Measurements from ENCODE around the gene SP8. TPM values are rescaled to one million over a fixed set of nuclear protein-coding genes. Genes with fewer than 3 reads are reported as not detected.
"Not testable (repeated sequence)": the region's sequence is repeated elsewhere in the genome, so short reads cannot be mapped to it uniquely, and the experiment has no call there.

SP8 gene
- polyA plus RNA-seq, 3 donors, result not detected

GRCh38 chr7:20826243-20826642 lies 39.6 kb upstream of the SP8 start:
- no peak overlapping the region for H3K27ac Mint-ChIP-seq
- intact Hi-C loops (cut with micrococcal nuclease), result no loop called here
- Histone ChIP-seq H3K79me2 (ENCODE audit: insufficient read depth, low read length) (no peaks in the 10 kb centered on the region), H3K4me3 (replicated peaks in 1 of 3; ENCODE audit: low read depth in 2 of 3, low read length in 3 of 3) (no peak overlapping the region), H4K20me1 (ENCODE audit: insufficient read depth, low read length) (no peaks in the 10 kb centered on the region), H3K27ac (ENCODE audit: low read depth in 1 of 2, low read length in 2 of 2) (no peak overlapping the region), H2AFZ (ENCODE audit: insufficient read depth, low read depth, low read length, poor library complexity, severe bottlenecking) (no peak overlapping the region), H3K4me1 (ENCODE audit: control insufficient read depth in 1 of 2, insufficient read depth in 2 of 2, low read length in 2 of 2) (no peaks in the 10 kb centered on the region), H3K4me2 (replicated peaks; ENCODE audit: extremely low read depth, low read length, poor library complexity, severe bottlenecking) (no peak overlapping the region), H3K36me3 (replicated peaks in 1 of 2; ENCODE audit: control insufficient read depth in 1 of 2, insufficient read depth in 2 of 2, low read length in 2 of 2) (no peaks in the 10 kb centered on the region), H3K9ac (ENCODE audit: insufficient read depth, low read length, poor library complexity, severe bottlenecking) (no peak overlapping the region), H3K9me3 (replicated peaks in 1 of 2; ENCODE audit: control insufficient read depth in 1 of 2, insufficient read depth in 1 of 2, low read length in 2 of 2) (no peaks in the 10 kb centered on the region), H3K27me3 (ENCODE audit: control insufficient read depth in 2 of 2, insufficient read depth in 2 of 2, low read length in 2 of 2) (no peaks in the 10 kb centered on the region)
- no CpG with 5 or more reads among the region's 3 CpGs for WGBS (ENCODE audit: insufficient coverage)
- H3K27me3 Mint-ChIP-seq (ENCODE audit: low read depth in 3 of 3), result peaks cover 3 to 5% (median 4%) of the 10 kb centered on the region in 3 donors
- TF ChIP-seq, protein P1, sequence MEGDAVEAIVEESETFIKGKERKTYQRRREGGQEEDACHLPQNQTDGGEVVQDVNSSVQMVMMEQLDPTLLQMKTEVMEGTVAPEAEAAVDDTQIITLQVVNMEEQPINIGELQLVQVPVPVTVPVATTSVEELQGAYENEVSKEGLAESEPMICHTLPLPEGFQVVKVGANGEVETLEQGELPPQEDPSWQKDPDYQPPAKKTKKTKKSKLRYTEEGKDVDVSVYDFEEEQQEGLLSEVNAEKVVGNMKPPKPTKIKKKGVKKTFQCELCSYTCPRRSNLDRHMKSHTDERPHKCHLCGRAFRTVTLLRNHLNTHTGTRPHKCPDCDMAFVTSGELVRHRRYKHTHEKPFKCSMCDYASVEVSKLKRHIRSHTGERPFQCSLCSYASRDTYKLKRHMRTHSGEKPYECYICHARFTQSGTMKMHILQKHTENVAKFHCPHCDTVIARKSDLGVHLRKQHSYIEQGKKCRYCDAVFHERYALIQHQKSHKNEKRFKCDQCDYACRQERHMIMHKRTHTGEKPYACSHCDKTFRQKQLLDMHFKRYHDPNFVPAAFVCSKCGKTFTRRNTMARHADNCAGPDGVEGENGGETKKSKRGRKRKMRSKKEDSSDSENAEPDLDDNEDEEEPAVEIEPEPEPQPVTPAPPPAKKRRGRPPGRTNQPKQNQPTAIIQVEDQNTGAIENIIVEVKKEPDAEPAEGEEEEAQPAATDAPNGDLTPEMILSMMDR (IDR thresholded peaks at IDR 0.05), result no peak
- H3K9me3 Mint-ChIP-seq, result peaks cover 0 to 7% (median 3%) of the 10 kb centered on the region in 7 donors
- no peaks in the 10 kb centered on the region for H3K4me1 Mint-ChIP-seq
- DNase-seq, result no peak
- H3K4me3 Mint-ChIP-seq, result no peak overlapping the region
- H3K36me3 Mint-ChIP-seq, result no peaks in the 10 kb centered on the region

DNA sequence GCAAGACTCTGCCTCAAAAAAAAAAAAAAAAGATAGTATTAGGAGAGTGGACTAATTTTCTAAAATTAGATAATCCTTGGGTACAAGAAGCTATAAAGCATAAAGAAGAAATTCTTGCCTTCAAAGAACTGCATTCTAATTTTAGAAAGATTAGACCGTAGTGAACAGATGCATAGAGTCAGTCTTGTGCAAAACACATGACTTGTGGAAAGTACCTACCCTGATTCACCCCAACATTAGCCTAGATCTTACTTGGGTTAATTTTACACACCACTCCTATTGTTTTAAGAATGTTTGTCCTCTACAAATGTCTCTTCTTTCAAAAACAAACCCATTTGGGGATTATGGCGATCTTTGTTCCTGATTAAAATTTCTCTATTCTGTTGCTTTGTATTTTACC lies 38.9 kb upstream of the SP8 start:
- TF ChIP-seq, protein P1 (IDR thresholded peaks at IDR 0.05), result no peak
- Histone ChIP-seq H2AFZ (ENCODE audit: insufficient read depth, low read depth, low read length, poor library complexity, severe bottlenecking) (no peak overlapping the region), H3K4me2 (replicated peaks; ENCODE audit: extremely low read depth, low read length, poor library complexity, severe bottlenecking) (no peak overlapping the region), H3K79me2 (ENCODE audit: insufficient read depth, low read length) (no peaks in the 10 kb centered on the region), H4K20me1 (ENCODE audit: insufficient read depth, low read length) (no peaks in the 10 kb centered on the region), H3K36me3 (replicated peaks in 1 of 2; ENCODE audit: control insufficient read depth in 1 of 2, insufficient read depth in 2 of 2, low read length in 2 of 2) (no peaks in the 10 kb centered on the region), H3K9ac (ENCODE audit: insufficient read depth, low read length, poor library complexity, severe bottlenecking) (no peak overlapping the region), H3K27me3 (ENCODE audit: control insufficient read depth in 2 of 2, insufficient read depth in 2 of 2, low read length in 2 of 2) (no peaks in the 10 kb centered on the region), H3K4me1 (ENCODE audit: control insufficient read depth in 1 of 2, insufficient read depth in 2 of 2, low read length in 2 of 2) (no peaks in the 10 kb centered on the region), H3K4me3 (replicated peaks in 1 of 3; ENCODE audit: low read depth in 2 of 3, low read length in 3 of 3) (no peak overlapping the region), H3K27ac (ENCODE audit: low read depth in 1 of 2, low read length in 2 of 2) (no peak overlapping the region), H3K9me3 (replicated peaks in 1 of 2; ENCODE audit: control insufficient read depth in 1 of 2, insufficient read depth in 1 of 2, low read length in 2 of 2) (no peaks in the 10 kb centered on the region)
- no peak overlapping the region for H3K4me3 Mint-ChIP-seq
- intact Hi-C loops (cut with micrococcal nuclease), result no loop called here
- no peak overlapping the region for H3K27ac Mint-ChIP-seq
- H3K36me3 Mint-ChIP-seq, result no peaks in the 10 kb centered on the region
- no peak for DNase-seq
- H3K9me3 Mint-ChIP-seq, result peaks cover 0 to 7% (median 3%) of the 10 kb centered on the region in 7 donors
- H3K27me3 Mint-ChIP-seq (ENCODE audit: low read depth in 3 of 3), result peaks cover 3 to 5% (median 4%) of the 10 kb centered on the region in 3 donors
- WGBS (ENCODE audit: insufficient coverage), result no CpG with 5 or more reads among the region's 2 CpGs
- no peaks in the 10 kb centered on the region for H3K4me1 Mint-ChIP-seq

DNA sequence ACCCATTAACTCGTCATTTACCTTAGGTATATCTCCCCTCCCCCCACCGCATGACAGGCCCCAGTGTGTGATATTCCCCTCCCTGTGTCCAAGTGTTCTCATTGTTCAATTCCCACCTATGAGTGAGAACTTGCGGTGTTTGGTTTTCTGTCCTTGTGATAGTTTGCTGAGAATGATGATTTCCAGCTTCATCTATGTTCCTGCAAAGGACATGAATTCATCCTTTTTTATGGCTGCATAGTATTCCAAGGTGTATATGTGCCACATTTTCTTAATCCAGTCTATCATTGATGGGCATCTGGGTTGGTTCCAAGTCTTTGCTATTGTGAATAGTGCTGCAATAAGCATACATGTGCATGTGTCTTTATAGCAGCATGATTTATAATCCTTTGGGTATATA lies 34.7 kb upstream of the SP8 start:
- no CpG with 5 or more reads among the region's 3 CpGs for WGBS (ENCODE audit: insufficient coverage)
- intact Hi-C loops (cut with micrococcal nuclease); H3K27ac Mint-ChIP-seq: not testable (repeated sequence)

More for the DNA sequence above, 34.7 kb upstream of the SP8 start:
- not testable (repeated sequence) for H3K9me3 ChIP-seq (replicated peaks in 1 of 2; ENCODE audit: control insufficient read depth in 1 of 2, insufficient read depth in 1 of 2, low read length in 2 of 2); DNase-seq; H3K9ac ChIP-seq (ENCODE audit: insufficient read depth, low read length, poor library complexity, severe bottlenecking); H3K4me3 ChIP-seq (replicated peaks in 1 of 3; ENCODE audit: low read depth in 2 of 3, low read length in 3 of 3); H3K27ac ChIP-seq (ENCODE audit: low read depth in 1 of 2, low read length in 2 of 2); H3K4me2 ChIP-seq (replicated peaks; ENCODE audit: extremely low read depth, low read length, poor library complexity, severe bottlenecking); H3K9me3 Mint-ChIP-seq; H2AFZ ChIP-seq (ENCODE audit: insufficient read depth, low read depth, low read length, poor library complexity, severe bottlenecking); H3K4me1 ChIP-seq (ENCODE audit: control insufficient read depth in 1 of 2, insufficient read depth in 2 of 2, low read length in 2 of 2); H3K27me3 Mint-ChIP-seq (ENCODE audit: low read depth in 3 of 3); H3K27me3 ChIP-seq (ENCODE audit: control insufficient read depth in 2 of 2, insufficient read depth in 2 of 2, low read length in 2 of 2); H3K4me1 Mint-ChIP-seq; H3K4me3 Mint-ChIP-seq; H3K36me3 ChIP-seq (replicated peaks in 1 of 2; ENCODE audit: control insufficient read depth in 1 of 2, insufficient read depth in 2 of 2, low read length in 2 of 2); H3K79me2 ChIP-seq (ENCODE audit: insufficient read depth, low read length); H4K20me1 ChIP-seq (ENCODE audit: insufficient read depth, low read length); H3K36me3 Mint-ChIP-seq
